Measurements from ENCODE around the gene WDR18. TPM values are rescaled to one million over a fixed set of nuclear protein-coding genes. Genes with fewer than 3 reads are reported as not detected.

The WDR18 gene
- polyA plus RNA-seq, 1 donor (not counting 4 experiments of a cell fraction or from before 2014, with no cell fraction given) = 26.3 TPM

GRCh38 chr19:941292-942132, 42.6 kb upstream of the WDR18 start:
- Histone ChIP-seq H3K27me3 (ENCODE audit: control insufficient read depth, extremely low read depth, insufficient read depth, low read length) (peaks cover 6% of the 10 kb centered on the region), H3K4me2 (ENCODE audit: control insufficient read depth, extremely low read depth, insufficient read depth, low read depth, low read length) (peak overlapping the region; percentile 76), H3K79me2 (ENCODE audit: control insufficient read depth, insufficient read depth, low read length) (no peaks in the 10 kb centered on the region), H3K27ac (ENCODE audit: control insufficient read depth, insufficient read depth, low read length) (no peak overlapping the region), H3K9me3 (ENCODE audit: control insufficient read depth, low read depth, low read length) (no peaks in the 10 kb centered on the region), H3K9me1 (ENCODE audit: control insufficient read depth, extremely low read depth, insufficient read depth, low read length) (peaks cover 2% of the 10 kb centered on the region), H3K9ac (ENCODE audit: control insufficient read depth, extremely low read depth, insufficient read depth, low read length) (peak overlapping the region; percentile 18), H2AFZ (ENCODE audit: control insufficient read depth, low read length) (no peak overlapping the region), H3K4me1 (ENCODE audit: control insufficient read depth, extremely low read depth, insufficient read depth, low read length) (peaks cover 15% of the 10 kb centered on the region), H4K20me1 (ENCODE audit: control insufficient read depth, extremely low read depth, insufficient read depth, low read length) (peaks cover 6% of the 10 kb centered on the region), H3K4me3 (ENCODE audit: control insufficient read depth in 2 of 3, extremely low read depth in 1 of 3, insufficient read depth in 2 of 3, low read depth in 1 of 3, low read length in 3 of 3) (peak overlapping the region; percentile 6 to 30 (median 23)), H3K36me3 (ENCODE audit: control insufficient read depth in 2 of 2, extremely low read depth in 1 of 2, insufficient read depth in 2 of 2, low read length in 2 of 2) (peaks cover 0 to 4% of the 10 kb centered on the region in 2 experiments)
- TF ChIP-seq EZH2 (IDR thresholded peaks at IDR 0.05; ENCODE audit: low read length) (no peak), CTCF (optimal IDR thresholded peaks at IDR 0.05 in 1 of 3, IDR thresholded peaks at IDR 0.05 in 1 of 3, conservative IDR thresholded peaks at IDR 0.05 in 1 of 3; ENCODE audit: extremely low read depth in 1 of 3, insufficient read depth in 2 of 3, low read length in 3 of 3) (no peak)
- DNase-seq (ENCODE audit: low read depth, low spot score) (no peak), FAIRE-seq (no peak)
- dilution Hi-C loops (cut with MboI; ENCODE audit: extremely low pct_ligation_motif_present, low sequenced_read_pairs) = no loop called here

- no peak overlapping the region for H2AFZ ChIP-seq (ENCODE audit: control insufficient read depth, low read length)
- peaks cover 2% of the 10 kb centered on the region for H3K9me1 ChIP-seq (ENCODE audit: control insufficient read depth, extremely low read depth, insufficient read depth, low read length)
- peaks cover 0 to 4% of the 10 kb centered on the region in 2 experiments for H3K36me3 ChIP-seq (ENCODE audit: control insufficient read depth in 2 of 2, extremely low read depth in 1 of 2, insufficient read depth in 2 of 2, low read length in 2 of 2)
- FAIRE-seq (no peak), DNase-seq (ENCODE audit: low read depth, low spot score) (no peak)
- dilution Hi-C loops (cut with MboI; ENCODE audit: extremely low pct_ligation_motif_present, low sequenced_read_pairs) = no loop called here
- no peak overlapping the region for H3K4me2 ChIP-seq (ENCODE audit: control insufficient read depth, extremely low read depth, insufficient read depth, low read depth, low read length)
- peaks cover 6% of the 10 kb centered on the region for H3K27me3 ChIP-seq (ENCODE audit: control insufficient read depth, extremely low read depth, insufficient read depth, low read length)
- peaks cover 6% of the 10 kb centered on the region for H4K20me1 ChIP-seq (ENCODE audit: control insufficient read depth, extremely low read depth, insufficient read depth, low read length)
- H3K4me3 ChIP-seq (ENCODE audit: control insufficient read depth in 2 of 3, extremely low read depth in 1 of 3, insufficient read depth in 2 of 3, low read depth in 1 of 3, low read length in 3 of 3) = no peak overlapping the region
- peaks cover 15% of the 10 kb centered on the region for H3K4me1 ChIP-seq (ENCODE audit: control insufficient read depth, extremely low read depth, insufficient read depth, low read length)
- no peak overlapping the region for H3K9ac ChIP-seq (ENCODE audit: control insufficient read depth, extremely low read depth, insufficient read depth, low read length)
- no peak overlapping the region for H3K27ac ChIP-seq (ENCODE audit: control insufficient read depth, insufficient read depth, low read length)
- TF ChIP-seq CTCF (optimal IDR thresholded peaks at IDR 0.05 in 1 of 3, IDR thresholded peaks at IDR 0.05 in 1 of 3, conservative IDR thresholded peaks at IDR 0.05 in 1 of 3; ENCODE audit: extremely low read depth in 1 of 3, insufficient read depth in 2 of 3, low read length in 3 of 3) = no peak
- TF ChIP-seq EZH2 (IDR thresholded peaks at IDR 0.05; ENCODE audit: low read length) = no peak
- no peaks in the 10 kb centered on the region for H3K79me2 ChIP-seq (ENCODE audit: control insufficient read depth, insufficient read depth, low read length)
- H3K9me3 ChIP-seq (ENCODE audit: control insufficient read depth, low read depth, low read length) = no peaks in the 10 kb centered on the region
These were observed 42.0 kb upstream of the WDR18 start for GRCh38 chr19:942133-942645.

Data from keratinocyte (primary cell).